Bronchial smooth muscle cell (primary cell): ENCODE data around the gene KRTAP19-1. TPM values are rescaled to one million over a fixed set of nuclear protein-coding genes. Genes with fewer than 3 reads are reported as not detected.

Experiments
- total RNA-seq: library from RNA; depleted of rRNA; stranded (reverse); fragments of >200 nt; gene quantifications from 2 replicates; pipeline ENCODE4 v1.2.1, GENCODE V29; 2014

Gene KRTAP19-1
- total RNA-seq: not detected in 2 replicates

DNA sequence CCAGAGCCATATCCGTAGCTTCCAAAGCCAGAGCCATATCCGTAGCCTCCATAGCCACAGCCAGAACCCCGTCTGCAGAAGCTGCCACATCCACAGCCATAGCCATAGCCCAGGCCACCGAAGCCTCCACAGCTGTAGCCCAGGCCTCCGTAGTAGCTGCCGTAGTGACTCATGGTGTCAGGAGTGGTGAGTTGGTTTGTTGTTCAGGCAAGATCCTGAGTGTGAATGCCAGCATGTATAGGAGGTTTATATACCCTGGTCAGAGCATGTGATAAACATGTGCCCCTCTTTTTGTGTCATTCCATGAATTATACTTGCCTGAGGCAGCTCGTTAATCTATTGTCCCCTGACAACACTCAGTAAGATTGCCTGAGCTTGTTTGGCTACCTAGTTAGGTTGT lies at the start of gene KRTAP19-1:
Gene KRTAP19-1, minus strand, starts transcription at position 223 of the 400 bp plus-strand sequence. Its CDS starts 50 bp downstream, at position 173.

DNA sequence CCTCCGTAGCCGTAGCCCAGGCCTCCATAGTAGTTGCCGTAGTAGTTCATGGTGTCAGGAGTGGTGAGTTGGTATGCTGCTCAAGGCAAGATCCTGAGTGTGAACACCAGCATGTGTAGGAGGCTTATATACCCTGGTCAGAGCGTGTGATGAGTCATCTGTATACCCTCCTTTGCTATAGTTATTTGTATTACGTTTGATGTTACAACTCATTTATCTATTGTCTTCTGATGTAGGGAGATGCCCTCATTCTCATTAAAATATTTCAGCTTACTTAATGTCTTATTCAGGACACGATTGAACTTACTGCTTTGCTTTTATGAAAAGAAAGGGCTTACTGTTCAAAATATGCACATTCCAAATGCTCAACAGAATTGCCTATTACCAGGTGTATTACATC lies 21.9 kb upstream of the KRTAP19-1 start, which contains the start of gene KRTAP19-5:
Gene KRTAP19-5, minus strand, starts transcription at position 101 of the 400 bp plus-strand sequence. Its CDS starts 51 bp downstream, at position 50.

DNA sequence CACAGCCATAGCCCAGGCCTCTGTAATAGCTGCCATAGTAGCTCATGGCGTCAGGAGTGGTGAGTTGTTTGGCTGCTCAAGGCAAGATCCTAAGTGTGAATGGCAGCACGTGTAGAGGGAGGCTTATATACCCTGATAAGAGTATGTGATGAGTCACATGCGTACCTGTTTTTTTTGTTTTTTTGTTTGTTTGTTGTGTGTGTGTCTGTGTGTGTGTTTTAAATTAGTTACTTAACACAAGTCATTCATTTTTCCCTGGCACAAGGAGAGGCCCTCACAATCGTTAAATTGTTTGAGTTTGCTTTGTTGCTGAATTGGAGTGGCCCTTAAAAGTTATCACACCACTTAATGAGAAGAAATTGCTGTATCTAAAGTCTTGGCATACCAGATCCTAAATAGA lies 16.9 kb upstream of the KRTAP19-1 start, which contains the start of gene KRTAP19-4:
Gene KRTAP19-4, minus strand, starts transcription at position 101 of the 400 bp plus-strand sequence. Its CDS starts 55 bp downstream, at position 46.

DNA sequence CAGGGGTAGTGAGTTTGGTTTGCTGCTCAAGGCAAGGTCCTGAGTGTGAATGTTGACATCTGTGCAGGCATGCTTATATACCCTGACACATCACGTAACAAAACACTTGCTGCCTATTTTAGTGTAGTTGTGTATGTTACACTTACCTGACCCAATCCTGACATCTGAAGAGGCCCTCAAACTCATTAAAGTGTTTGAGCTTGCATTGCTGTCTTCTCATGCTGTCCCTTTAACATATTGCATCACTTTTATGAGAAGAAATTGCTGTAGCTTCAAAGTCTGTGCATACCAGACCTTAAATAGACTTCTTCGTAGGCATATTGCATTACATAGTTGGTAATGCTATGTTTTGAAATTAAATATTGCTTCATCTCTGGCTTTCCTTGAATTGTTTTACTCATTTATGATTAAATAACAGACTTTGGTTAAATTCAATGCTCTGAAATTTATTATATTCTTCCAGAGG lies 11.8 kb upstream of the KRTAP19-1 start, which contains the start of gene KRTAP19-3:
Gene KRTAP19-3, minus strand, starts transcription at position 51 of the 466 bp plus-strand sequence. CDS start 56 bp downstream, outside the sequence.

DNA sequence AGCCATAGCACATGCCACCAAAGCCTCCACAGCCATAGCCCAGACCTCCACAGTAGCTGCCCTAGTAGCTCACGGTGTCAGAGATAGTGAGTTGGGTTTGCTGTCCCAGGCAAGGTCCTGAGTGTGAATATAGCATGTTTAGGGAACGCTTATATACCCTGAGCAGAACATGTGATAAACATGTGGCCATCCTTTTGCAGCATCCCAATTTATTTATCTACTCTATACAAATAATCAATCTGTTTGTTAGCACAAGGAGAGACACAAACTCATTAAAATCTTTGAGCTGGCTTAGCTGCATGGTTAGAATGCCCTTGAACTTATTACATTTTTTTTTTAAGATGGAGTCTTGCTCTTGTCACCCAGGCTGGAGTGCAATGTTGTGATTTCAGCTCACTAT lies 7.2 kb upstream of the KRTAP19-1 start, which contains the start of gene KRTAP19-2:
Gene KRTAP19-2, minus strand, starts transcription at position 101 of the 400 bp plus-strand sequence. Its CDS starts 88 bp downstream, at position 13.

DNA sequence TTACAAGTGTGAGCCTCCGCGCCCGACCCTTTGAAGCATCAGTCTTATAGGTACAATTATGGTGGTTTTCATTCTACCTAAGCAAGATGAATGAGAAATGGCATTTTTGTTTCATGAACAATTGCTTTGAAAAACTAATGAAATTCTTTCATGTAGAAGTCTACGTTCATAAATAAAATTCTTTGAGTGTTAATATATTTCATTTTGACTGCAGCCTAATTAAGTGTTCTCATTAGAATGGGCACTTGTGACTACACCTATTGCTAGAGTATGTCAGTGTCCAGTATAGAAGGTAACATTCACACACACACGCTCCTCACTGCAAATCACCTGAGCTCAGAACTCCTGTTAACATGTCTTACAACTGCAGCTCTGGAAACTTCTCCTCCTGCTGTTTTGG lies 40.2 kb downstream of the KRTAP19-1 start, which contains the start of gene KRTAP15-1:
Gene KRTAP15-1, plus strand, starts transcription at position 301 of the 400 bp plus-strand sequence. Its CDS starts 53 bp downstream, at position 354.

DNA sequence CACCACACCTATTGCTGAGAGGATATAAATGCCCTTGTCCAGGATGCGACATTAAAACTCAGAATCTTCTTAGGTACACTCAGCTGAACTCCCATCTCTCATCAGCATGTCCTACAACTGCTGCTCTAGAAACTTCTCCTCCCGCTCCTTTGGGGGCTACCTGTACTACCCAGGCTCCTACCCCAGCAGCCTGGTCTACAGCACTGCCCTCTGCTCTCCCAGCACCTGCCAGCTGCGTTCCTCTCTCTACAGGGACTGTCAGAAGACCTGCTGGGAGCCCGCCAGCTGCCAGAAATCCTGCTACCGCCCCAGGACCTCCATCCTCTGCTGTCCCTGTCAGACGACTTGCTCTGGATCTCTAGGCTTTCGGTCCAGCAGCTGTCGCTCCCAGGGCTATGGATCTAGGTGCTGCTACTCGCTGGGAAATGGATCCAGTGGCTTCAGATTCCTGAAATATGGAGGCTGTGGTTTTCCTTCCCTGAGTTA lies 50.0 kb downstream of the KRTAP19-1 start, which contains the start of gene KRTAP13-4:
Gene KRTAP13-4, plus strand, starts transcription at position 51 of the 486 bp plus-strand sequence. Its CDS starts 56 bp downstream, at position 107.

Other genes starting within 250 kb of the KRTAP19-1 start
- not detected in 2 replicates for gene KRTAP24-1, start 197.4 kb downstream of the KRTAP19-1 start, total RNA-seq
- not detected in 2 replicates for gene KRTAP25-1, start 190.9 kb downstream of the KRTAP19-1 start, total RNA-seq
- not detected in 2 replicates for gene KRTAP26-1, start 160.1 kb downstream of the KRTAP19-1 start, total RNA-seq
- not detected in 2 replicates for gene KRTAP27-1, start 142.7 kb downstream of the KRTAP19-1 start, total RNA-seq
- gene KRTAP23-1, start 131.8 kb downstream of the KRTAP19-1 start, total RNA-seq: not detected in 2 replicates
- not detected in 2 replicates for gene KRTAP13-2, start 108.1 kb downstream of the KRTAP19-1 start, total RNA-seq
- gene KRTAP13-1, start 84.3 kb downstream of the KRTAP19-1 start, total RNA-seq: not detected in 2 replicates
- gene KRTAP13-3, start 54.4 kb downstream of the KRTAP19-1 start, total RNA-seq: not detected in 2 replicates
- not detected in 2 replicates for gene KRTAP13-4, start 50.1 kb downstream of the KRTAP19-1 start, total RNA-seq
- not detected in 2 replicates for gene KRTAP15-1, start 40.1 kb downstream of the KRTAP19-1 start, total RNA-seq
- gene KRTAP19-2, start 7.1 kb upstream of the KRTAP19-1 start, total RNA-seq: not detected in 2 replicates
- gene KRTAP19-3, start 11.6 kb upstream of the KRTAP19-1 start, total RNA-seq: not detected in 2 replicates
- gene KRTAP19-4, start 16.8 kb upstream of the KRTAP19-1 start, total RNA-seq: not detected in 2 replicates
- gene KRTAP19-5, start 21.8 kb upstream of the KRTAP19-1 start, total RNA-seq: not detected in 2 replicates
- gene KRTAP19-6, start 61.5 kb upstream of the KRTAP19-1 start, total RNA-seq: not detected in 2 replicates
- not detected in 2 replicates for gene KRTAP19-7, start 80.9 kb upstream of the KRTAP19-1 start, total RNA-seq
- not detected in 2 replicates for gene KRTAP22-2, start 110.0 kb upstream of the KRTAP19-1 start, total RNA-seq
- gene KRTAP6-3, start 112.1 kb upstream of the KRTAP19-1 start, total RNA-seq: not detected in 2 replicates
- gene KRTAP6-2, start 118.5 kb upstream of the KRTAP19-1 start, total RNA-seq: not detected in 2 replicates
- not detected in 2 replicates for gene KRTAP22-1, start 120.7 kb upstream of the KRTAP19-1 start, total RNA-seq
- gene KRTAP6-1, start 133.6 kb upstream of the KRTAP19-1 start, total RNA-seq: not detected in 2 replicates
- gene KRTAP20-1, start 136.1 kb upstream of the KRTAP19-1 start, total RNA-seq: not detected in 2 replicates
- gene KRTAP20-4, start 140.3 kb upstream of the KRTAP19-1 start, total RNA-seq: not detected in 2 replicates
- gene KRTAP20-2, start 154.8 kb upstream of the KRTAP19-1 start, total RNA-seq: not detected in 2 replicates
- not detected in 2 replicates for gene KRTAP20-3, start 162.5 kb upstream of the KRTAP19-1 start, total RNA-seq
- not detected in 2 replicates for gene KRTAP21-3, start 238.4 kb upstream of the KRTAP19-1 start, total RNA-seq